H1 (cell line): ENCODE results near the gene SIPA1L3. TPM values are rescaled to one million over a fixed set of nuclear protein-coding genes. Genes with fewer than 3 reads are reported as not detected.

Experiments
- BACH1 ChIP-seq: IDR thresholded peaks from 2 replicates; pipeline ENCODE4 v1.6.1; 2012; ENCODE audit warnings: low read length, improper control_type of control experiment
- KDM4A ChIP-seq: IDR thresholded peaks from one replicate; pipeline ENCODE4 v1.7.1; 2012; ENCODE audit warnings: low read depth, mild to moderate bottlenecking, moderate library complexity, low read length, inconsistent platforms; ENCODE audit not compliant: severe bottlenecking
- SP2 ChIP-seq: IDR thresholded peaks from 2 replicates; pipeline ENCODE4 v1.6.1; 2012; ENCODE audit warnings: mild to moderate bottlenecking, low read length, inconsistent platforms
- polyA plus RNA-seq, 7 experiments: library from polyadenylated mRNA; depleted of rRNA in 3 of 7; stranded (reverse) in 5 of 7; unstranded in 2 of 7; fragments of >200 nt in 5 of 7; fragments of 200-250 nt in 2 of 7; gene quantifications; 1 replicate in 5 of 7; 2 replicates in 1 of 7; 4 replicates in 1 of 7; pipeline versions ENCODE4 v1.2.1 to v1.2.3, GENCODE V29; 2011 to 2013; ENCODE audit warnings: missing spikeins in 2 of 7, mixed read lengths in 2 of 7
- total RNA-seq: library from RNA; stranded (reverse); fragmentation: NEBNext Ultra II Directional; extraction: Animal tissue kit (Norgen Biotek cat#: 25700); gene quantifications from 2 replicates; pipeline ENCODE4 v1.2.1, GENCODE V29; 2021
- TF ChIP-seq, protein P1 (sequence below): IDR thresholded peaks from 2 replicates; pipeline ENCODE4 v1.6.1; 2012; ENCODE audit warnings: inconsistent platforms

Gene SIPA1L3
- total and polyA plus RNA-seq, 2 of the 8 experiments (the other 6 are each of a cell fraction or from before 2014, with no cell fraction given) = 15.0 to 54.9 TPM

DNA sequence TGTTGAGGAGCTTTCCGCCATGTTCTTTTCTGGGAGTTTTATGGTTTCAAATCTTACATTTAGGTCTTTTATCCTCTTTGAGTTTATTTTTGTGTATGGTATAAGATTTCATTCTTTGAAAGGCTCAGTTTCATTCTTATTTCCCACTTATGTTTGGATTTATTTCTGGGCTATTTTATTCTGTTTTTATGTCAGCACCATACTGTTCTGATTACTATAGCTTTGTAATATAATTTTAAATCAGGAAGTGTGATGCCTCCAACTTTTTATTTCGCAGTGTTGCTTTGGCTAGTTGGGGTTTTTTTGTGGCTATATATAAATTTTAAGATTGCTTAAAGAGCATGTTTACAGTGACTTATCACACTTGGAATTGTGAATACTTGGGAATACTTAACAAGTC is 135.1 kb downstream of the SIPA1L3 start (continued):
- TF ChIP-seq SP2 = no peak
- TF ChIP-seq, protein P1, sequence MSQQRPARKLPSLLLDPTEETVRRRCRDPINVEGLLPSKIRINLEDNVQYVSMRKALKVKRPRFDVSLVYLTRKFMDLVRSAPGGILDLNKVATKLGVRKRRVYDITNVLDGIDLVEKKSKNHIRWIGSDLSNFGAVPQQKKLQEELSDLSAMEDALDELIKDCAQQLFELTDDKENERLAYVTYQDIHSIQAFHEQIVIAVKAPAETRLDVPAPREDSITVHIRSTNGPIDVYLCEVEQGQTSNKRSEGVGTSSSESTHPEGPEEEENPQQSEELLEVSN = no peak
- no peak for TF ChIP-seq KDM4A
- no peak for TF ChIP-seq BACH1
